NCI-H1092 (cell line): ENCODE measurements around the gene SMARCD3.

Source experiments
- DNase-seq: peaks from one replicate; lab custom pipeline; 2025; lab: John Stamatoyannopoulos, UW

SMARCD3 gene

GRCh38 chr7:151248346-151249033, at the start of gene SMARCD3:
Gene SMARCD3 (minus strand): TSS chr7:151248694. CDS start chr7:151248562, 132 bp downstream.
- no peak for DNase-seq

- DNase-seq, result no peak
Observed at GRCh38 chr7:151296202-151296992, 47.9 kb upstream of the SMARCD3 start.

- DNase-seq, result no peak
Observed at GRCh38 chr7:151292850-151293249, 44.4 kb upstream of the SMARCD3 start.

GRCh38 chr7:151291206-151291605, 42.7 kb upstream of the SMARCD3 start:
- no peak for DNase-seq

- DNase-seq, result no peak
Observed at GRCh38 chr7:151290355-151290760, 41.9 kb upstream of the SMARCD3 start.

- DNase-seq, result no peak
Observed at GRCh38 chr7:151289891-151290290, 41.4 kb upstream of the SMARCD3 start.

GRCh38 chr7:151286148-151286547, 37.7 kb upstream of the SMARCD3 start:
- DNase-seq, result no peak

- no peak for DNase-seq
Observed at GRCh38 chr7:151283302-151283701, 34.8 kb upstream of the SMARCD3 start.

GRCh38 chr7:151282111-151282510, 33.6 kb upstream of the SMARCD3 start:
- DNase-seq, result no peak

GRCh38 chr7:151281686-151282085, 33.2 kb upstream of the SMARCD3 start:
- no peak for DNase-seq

- DNase-seq, result no peak
Observed at GRCh38 chr7:151280388-151281019, 32.0 kb upstream of the SMARCD3 start.

GRCh38 chr7:151279868-151280267, 31.4 kb upstream of the SMARCD3 start:
- no peak for DNase-seq

GRCh38 chr7:151278949-151279348, 30.5 kb upstream of the SMARCD3 start:
- no peak for DNase-seq

- DNase-seq, result no peak
Observed at GRCh38 chr7:151277631-151278030, 29.1 kb upstream of the SMARCD3 start.

GRCh38 chr7:151276666-151277590, 28.4 kb upstream of the SMARCD3 start:
- DNase-seq, result peak; percentile 49

GRCh38 chr7:151275813-151276577, 27.5 kb upstream of the SMARCD3 start:
- DNase-seq, result no peak

GRCh38 chr7:151274936-151275812, 26.7 kb upstream of the SMARCD3 start:
- no peak for DNase-seq

GRCh38 chr7:151274396-151274795, 25.9 kb upstream of the SMARCD3 start:
- no peak for DNase-seq

- DNase-seq, result no peak
Observed at GRCh38 chr7:151273651-151274390, 25.3 kb upstream of the SMARCD3 start.
